Stimulated activated CD8-positive, alpha-beta memory T cell treated with anti-CD3 and anti-CD28 coated beads, Interleukin-15, amount 100 ng/mL, for 1 hour (primary cell): ENCODE results near the gene IYD.
"Not testable (repeated sequence)": the region's sequence is repeated elsewhere in the genome, so short reads cannot be mapped to it uniquely, and the experiment has no call there.

ENCODE experiments used
- DNase-seq: peaks from one replicate; pipeline ENCODE4 v3.0.0-alpha.2; 2020; ENCODE audit warnings: low read depth

IYD gene

DNA sequence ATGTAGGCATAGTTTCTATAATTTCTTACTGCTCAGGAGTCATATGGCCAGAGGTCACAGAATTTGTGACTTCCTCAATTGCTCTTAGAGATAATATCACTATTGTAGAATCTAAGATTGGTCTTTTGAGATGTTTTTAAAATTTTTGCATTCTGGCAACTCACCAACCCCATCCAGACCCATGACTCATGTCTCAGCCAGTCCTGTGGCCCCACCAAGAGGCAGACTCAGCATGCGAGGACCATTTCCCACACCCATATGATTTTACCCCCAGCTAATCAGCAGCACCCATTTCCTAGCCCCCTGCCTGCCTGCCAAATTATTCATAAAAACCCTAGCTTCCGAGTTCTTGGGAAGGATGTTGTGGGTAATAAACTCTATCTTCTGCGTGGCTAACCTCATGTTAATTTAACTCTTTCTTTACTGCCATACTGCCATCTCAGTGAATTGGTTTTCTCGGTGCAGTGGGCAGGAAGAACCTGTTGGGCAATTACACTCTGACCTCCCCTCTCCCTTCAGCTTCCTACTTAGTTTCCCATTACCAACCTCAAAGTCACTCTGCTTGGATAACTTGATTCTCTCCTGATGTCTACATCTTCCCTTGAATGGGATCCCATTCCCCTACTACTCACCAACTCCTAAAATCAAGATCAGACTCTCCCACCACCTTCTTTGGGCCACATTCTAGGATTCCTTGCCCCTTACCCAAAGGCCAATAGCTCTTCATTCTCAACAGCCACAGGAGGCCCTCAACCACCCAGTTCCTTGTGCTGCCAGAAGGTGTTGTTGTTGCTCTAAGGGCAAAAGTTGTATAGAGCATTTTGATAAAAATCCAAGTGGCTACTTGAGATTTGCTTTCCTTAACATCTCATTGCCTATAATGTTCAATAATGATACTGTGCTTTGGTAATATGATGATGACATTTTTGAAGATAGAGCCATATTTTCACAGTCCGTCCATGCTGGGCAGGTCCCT lies 16.2 kb upstream of the IYD start:
- no peak for DNase-seq

DNA sequence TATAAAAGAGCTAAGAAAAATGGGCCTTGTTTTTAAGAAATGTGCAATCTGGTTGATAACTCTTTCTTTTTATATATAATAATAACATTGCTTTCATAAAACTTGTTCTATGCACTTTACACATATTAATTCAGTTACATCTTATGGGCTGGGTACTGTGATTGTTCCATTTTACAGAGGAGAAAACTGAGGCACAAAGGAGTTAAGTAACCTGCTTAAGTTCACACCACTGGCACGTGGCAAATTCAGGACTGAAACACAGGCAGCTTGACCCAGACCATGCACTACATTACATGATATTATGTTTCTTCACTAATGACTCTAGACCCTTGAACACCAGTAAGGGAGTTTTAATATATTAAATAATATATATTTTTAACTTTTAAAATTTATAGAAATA lies 15.4 kb upstream of the IYD start:
- DNase-seq: no peak

DNA sequence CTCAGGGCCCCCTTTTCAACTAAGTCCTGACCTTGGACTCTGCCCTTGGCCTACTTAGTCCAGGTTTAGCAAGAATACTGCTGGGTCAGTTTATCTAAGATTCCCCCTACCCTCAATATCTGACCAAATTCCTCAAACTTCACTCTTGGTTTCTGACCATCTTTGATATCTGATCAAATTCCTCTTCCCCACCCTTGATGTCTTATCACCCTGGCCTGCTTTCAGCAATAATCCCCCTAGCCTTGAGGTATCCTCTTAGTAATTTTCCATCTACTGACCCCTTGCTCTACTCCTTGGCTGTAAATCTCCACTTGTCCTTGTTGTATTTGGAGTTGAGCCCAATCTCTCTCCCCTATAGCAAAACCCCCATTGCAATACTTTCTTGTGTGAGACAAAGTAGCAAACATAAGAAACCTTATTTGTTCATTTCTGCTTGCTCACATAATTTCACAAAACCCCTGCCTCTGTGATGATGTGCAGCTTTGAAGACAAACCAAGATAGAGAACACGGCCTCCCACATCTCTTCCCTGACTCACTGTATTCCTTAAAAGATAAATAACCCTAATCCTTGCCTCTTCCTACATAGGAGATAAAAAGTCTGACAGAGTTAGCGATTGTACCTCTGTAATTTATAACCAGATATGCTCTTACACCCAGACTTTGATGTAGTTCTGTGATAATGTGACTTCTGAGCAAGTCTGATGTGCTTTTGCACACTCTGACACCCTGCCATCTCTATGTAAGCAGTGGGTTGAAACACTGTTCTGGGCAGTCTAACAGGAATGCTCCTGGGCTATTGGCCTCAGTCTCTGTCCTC lies 13.8 kb upstream of the IYD start:
- no peak for DNase-seq

DNA sequence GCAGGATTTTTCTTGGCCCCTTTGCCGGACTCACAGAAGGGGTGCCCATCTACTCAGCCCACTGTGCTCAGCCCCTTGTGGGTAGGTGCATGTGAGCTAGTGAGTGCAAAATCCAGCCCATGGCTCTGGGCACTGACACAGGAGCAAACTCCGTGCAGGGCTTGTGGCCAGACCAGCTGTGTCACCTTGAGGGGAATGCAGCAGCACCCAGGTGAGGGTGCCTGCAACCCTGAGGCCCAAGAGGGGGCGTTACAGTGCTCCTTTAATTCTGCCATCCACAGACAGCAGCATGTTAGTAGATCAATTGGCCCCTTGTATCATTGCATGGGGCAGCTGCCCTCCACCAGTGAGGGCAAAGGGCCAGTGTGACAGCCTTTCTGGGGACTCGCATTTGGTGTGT lies 12.9 kb upstream of the IYD start:
- DNase-seq: no peak

DNA sequence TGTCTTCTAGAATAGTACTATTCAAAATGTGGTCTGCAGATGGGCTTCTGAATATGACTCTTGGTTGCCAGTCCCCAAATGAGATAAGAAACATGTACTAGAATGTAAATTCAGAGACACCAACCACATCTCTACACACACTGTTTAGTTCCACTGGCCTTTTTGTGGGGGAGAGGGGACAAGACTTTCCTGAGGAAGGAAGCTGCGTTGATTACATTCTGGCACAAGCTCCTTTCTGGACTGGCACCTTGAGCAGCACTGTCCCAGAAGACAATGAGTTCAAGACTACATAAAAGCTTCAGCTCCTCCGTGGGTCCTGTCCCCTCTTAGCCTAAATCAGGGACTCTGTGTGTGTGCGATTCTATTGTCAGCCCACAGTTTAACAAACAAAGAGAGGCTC lies 6.9 kb upstream of the IYD start:
- no peak for DNase-seq

DNA sequence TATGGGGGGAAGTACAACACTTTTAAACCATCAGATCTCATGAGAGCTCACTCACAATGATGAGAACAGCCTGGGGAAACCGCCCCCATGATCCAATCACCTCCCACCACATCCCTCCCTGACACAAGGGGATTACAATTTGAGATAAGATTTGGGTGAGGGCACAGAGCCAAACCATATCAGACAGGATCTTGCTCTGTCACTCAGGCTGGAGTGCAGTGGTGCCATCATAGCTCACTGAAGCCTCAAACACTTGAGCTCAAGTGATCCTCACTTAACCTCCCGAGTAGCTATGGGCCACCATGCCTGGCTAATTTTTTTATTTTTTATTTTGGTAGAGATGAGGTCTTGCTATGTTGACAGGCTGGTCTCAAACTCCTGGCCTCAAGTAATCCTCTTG lies 5.1 kb upstream of the IYD start:
- no peak for DNase-seq

DNA sequence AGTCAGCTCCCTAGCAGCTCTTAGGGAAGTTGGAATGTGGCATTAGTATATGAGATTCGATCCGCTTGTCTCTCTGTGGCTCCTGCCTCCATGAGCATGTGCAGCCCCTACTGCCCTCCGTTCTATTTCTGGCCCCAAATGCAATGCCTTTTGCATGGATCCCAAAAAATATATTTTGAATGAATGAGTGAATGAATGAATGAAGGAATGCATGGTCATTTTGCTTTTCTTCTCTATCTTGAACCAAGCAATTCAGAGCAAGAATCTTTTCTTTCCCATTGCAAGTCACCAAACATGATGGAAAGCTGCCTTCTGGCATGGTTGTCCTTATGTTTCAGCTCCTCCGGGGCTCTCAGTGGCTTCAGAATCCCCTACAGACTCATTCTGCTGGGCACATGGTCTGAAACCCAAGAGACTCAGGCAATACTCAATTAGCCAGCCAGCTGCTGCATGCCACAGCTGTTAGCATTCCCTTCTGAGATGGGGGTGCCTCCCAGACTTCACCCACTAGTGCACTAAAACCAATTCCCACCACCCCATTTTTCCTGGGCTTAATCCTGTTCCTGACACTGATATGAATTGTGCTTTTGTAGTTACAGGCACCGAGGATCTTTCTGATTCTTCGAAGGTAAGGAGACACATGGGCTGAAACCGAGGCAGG lies 2.6 kb upstream of the IYD start:
- DNase-seq: no peak

DNA sequence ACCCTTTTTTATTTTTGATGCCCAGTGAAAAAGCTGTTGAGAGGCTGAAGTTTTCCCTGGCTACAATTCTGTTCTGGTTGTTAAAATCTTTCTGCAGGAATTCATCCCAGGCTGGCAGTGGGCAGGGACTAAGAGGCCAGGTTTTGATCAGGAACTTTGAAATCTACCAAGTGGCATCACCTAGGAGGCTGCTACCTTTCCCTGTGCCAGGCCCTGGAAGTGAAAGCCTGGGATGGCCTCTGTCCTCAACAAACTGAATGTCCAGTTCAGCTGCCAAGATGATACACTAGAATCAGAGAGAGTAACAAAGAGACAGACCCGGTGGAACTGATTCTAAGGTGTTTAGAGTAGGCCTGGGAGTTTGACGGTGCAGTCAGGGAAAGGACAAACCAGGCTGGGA lies 596 bp downstream of the IYD start:
- no peak for DNase-seq

DNA sequence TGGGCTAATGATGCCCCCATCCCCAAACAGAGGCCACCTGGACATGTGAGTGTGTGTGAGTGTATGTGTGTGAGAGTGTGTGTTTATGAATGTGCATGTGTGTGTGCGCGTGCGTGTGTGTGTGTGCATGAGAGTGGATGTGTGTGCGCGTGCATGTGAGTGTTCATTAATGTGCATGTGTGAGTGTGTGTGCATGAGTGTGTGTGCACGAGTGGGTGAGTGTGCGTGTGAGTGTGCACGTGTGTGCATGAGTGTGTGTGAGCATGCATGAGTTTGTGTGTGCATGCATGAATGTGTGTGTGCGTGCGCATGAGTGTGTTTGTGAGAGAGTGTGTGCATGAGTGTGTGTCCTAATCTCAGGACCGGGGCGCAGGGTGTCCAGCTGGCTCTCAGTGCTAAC lies 1.3 kb downstream of the IYD start:
- no peak for DNase-seq

DNA sequence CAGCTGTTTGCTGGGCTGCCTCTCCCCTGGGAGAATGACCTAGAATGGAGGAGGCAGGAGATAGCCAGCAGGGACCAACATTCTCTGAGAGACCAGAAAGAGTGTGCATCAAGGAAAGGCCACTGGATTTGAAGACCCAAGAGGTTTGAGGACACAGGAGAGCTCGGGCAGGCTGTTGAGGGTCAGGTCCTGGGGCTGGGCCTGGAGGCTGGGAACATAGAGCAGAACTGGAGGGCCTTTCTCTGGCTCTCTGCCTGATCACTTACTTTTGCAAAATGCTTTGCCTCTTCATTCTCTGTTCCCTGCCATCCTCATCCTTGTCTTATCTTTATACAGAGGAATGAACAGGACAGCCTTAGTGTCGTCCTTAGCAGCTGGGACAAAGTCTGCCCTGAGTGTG lies 2.5 kb downstream of the IYD start:
- DNase-seq: no peak

DNA sequence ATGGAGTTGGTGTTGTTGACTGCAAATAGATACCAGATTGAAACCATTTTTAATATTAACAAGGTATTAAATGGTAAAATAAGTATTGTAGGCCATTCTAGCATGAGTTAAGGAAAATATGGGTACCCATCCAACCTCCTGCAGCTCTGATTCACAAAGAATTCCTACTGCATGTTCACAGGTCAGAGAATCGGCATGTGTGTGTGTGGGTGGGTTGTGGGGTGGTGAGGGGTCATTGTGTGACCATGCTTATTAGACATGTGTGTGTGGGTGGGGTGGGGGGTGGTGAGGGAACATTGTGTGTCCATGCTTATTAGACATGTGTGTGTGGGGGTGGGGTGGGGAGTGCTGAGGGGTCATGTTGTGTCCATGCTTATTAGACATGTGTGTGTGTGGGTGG lies 3.2 kb downstream of the IYD start:
- no peak for DNase-seq

DNA sequence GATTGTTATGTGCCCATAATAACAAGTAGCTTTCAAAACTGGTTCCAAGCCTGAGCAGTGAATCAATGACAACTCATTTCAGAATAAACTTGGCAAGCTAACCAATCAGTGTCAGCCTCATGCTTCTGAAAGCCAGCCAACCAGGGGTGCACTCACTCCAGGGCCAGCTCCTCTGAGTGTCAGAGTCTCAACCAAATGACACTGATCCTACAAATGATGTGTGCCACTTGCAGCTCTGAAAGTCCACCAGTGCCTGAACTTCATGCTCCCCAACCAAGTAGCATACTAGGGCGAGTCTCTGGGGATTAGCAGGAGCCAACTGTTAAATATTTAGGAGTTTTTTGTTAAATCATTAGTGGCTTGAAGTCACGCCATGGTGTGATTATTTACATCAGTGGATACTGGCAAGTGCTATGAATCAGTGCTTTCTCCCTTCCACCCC lies 4.5 kb downstream of the IYD start:
- no peak for DNase-seq

DNA sequence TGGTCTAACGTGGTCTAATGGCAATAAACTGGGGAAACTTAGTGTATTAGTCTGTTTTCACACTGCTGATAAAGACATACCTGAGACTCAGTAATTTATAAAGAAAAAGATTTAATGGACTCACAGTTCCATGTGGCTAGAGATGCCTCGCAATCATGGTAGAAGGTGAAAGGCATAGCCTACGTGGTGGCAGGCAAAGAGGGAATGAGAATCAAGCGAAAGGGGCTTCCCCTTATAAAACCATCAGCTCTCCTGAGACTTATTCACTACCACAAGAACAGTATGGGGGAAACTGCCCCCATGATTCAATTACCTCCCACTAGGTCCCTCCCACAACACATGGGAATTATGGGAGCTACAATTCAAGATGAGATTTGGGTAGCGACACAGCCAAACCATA lies 5.5 kb downstream of the IYD start:
- DNase-seq: not testable (repeated sequence)

DNA sequence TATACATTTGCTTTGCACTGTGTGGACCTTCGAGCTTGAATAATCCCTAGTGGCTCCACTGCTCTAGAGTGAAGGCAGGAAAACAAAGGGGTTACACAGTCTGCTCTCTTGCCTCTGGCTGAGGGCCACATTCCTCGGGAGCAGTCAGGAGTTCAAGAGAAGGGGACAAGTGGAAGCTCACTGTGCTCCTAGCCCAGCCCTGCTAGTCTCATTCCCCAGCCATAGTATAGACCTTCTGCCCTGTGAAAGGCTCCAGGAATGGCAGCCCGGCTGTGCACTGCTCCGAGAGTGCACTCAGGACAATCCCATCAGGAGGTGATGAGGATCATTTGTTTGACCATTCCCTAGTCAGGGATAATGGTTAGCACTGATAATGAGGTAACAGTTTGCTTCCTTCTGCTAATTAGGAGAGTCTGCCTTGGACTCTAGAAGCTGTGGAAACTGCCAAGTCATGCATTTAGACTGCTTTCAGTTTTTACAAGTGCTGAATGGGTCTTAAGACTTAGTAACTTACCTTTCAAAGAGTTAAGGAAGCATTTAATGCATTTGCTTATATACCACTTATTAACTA lies 8.5 kb downstream of the IYD start:
- no peak for DNase-seq

DNA sequence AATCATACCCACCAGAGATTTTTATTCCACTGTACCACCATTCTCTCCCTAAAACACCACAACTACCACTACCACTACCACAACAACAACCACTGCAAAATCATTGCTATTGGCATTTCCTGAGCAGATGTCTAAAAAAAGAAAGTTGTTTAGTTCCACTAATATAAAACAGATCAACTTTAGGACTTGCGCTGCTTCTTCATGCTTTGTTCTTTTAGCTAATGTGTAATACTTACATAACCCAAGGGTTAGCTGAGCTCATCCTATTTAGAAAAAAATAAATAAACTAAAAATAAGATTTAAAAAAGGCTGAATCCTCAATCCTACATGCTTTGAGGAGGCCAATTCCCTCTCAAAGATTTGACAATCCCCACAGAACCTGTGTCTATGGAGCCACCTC lies 11.4 kb downstream of the IYD start:
- no peak for DNase-seq

DNA sequence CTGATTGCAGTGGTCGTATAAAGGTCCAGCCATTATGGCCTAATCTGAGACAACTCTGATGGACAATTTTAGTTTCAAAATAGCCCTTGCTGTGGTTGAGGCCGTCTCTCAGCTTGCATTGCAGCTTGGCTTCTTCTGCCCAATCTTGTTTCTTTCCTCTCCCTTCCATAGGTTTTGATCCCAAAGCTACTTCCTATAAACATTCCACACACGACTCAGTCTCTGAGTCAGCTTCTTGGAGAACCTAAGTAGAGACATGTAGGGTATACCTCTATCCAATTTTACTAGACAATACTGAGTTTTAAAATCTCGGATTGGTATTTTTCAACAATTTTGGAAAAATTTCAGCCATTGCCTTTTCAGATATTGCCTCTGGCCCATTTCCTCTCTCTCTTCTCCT lies 13.4 kb downstream of the IYD start:
- DNase-seq: no peak

DNA sequence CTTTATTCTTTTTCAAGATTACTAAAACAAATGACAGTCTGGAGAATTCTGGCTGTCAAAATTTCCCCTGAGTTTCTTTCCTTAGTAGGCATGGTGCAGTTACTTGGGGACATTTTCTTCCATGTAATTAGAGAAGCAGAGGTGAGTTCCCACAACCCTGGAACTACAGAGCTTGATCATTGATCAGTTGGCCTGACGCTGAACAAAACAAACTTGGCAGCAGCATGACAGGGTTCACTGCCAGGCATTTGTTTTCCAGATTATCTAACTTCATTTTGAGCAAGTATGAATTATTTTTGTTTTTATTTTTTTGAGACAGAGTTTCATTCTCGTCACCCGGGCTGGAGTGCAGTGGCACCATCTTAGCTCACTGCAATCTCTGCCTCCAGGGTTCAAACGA lies 22.6 kb downstream of the IYD start:
- no peak for DNase-seq

DNA sequence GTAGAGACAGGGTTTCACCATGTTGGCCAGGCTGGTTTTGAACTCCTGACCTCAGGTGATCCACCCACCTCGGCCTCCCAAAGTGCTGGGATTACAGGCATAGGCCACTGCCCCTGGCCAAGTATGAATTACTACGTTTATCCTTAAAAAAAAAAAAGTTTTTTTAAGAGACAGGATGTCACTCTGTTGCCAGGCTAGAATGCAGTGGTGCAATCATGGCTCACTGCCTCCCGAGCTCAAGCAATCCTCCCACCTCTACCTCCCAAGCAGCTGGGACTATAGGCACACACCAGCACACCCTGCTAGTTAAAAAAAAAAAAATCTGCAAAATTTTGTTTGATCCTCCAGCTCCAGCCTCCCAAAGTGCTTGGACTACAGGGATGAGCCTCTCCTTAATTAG lies 23.1 kb downstream of the IYD start:
- DNase-seq: no peak

DNA sequence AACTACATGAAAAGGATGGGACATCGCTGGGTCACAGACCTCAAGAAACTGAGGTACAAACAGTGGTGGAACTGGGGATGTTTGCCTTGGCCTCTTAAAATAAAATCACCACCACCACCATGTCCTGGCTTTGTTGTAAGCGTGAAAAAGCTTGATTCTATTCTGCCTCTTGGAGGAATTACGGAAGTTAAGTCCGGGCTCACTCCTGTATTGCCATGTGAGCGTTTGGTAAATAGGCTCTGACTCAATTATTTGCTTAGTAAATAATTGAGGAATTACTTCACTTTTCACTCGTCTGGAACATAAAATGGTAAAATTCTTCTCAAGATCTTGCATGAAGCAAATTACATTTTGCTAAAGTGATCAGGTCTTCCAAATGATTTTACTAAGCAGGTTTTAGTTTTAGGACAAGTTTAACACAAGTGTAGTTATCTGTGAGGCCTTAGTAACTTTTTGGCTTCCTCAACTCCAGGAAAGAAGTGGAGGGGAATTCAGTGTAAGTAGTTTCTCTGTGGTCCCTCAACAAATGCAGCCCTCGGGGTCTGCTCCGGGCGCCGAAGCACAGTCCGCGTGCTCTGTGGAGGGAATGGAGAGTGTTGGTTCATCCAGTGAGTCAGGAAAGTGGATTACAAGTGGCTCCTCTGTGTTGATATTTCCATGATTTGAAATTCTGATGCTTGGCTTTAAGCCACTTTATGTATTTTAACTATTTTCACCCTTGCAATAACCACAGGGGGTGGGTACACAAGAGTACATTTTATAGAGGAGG lies 23.8 kb downstream of the IYD start:
- DNase-seq: no peak

DNA sequence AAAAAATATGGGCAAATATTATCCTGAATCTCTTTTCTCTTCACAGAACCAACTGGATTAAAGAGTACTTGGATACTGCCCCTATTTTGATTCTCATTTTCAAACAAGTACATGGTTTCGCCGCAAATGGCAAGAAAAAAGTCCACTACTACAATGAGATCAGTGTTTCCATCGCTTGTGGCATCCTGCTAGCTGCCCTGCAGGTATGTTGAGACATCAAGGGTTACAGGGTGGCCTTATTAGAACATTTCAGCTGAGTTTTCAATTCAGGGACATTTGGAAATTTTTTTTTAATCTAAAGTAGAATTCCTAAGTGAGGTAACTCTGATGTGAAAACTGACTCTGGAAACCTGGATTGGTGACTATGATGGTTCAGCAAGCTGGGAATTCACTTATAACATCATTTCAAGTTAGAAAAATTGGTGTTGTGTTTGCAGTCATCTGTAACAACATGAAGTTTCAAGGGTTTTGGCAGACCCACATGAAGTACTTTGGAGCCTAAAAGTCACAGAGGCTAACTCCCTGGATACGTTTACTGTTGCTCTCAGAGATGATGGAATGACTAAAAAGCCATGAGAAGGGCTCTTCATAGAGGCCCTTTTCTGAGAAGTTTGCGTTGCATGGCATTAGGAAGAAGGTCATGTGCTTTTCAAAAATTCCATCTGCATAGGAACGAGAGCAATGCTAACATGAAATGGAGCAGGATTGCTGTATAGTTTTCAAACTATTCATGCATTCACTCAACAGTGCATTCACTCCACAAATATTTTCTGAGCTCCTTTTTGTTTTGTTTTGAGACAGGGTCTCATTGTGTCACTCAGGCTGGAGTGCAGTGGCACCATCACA lies 25.5 kb downstream of the IYD start:
- DNase-seq: no peak

DNA sequence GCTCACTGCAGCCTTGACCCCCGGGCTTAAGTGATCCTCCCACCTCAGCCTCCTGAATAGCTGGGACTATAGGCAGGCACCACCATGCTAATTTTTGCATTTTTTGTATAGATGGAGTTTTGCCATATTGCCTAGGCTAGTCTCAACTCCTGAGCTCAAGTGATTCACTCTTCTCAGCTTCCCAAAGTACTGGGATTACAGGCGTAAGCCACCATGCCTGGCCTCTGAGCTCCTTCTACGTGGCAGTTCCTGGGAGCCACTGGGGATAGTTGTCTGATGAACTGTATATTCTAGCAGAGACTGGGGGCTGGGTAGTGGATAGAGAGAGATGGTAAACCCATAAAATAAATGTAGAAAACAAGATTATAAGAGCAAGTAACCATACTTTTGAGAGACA lies 26.1 kb downstream of the IYD start:
- no peak for DNase-seq
